Lung (tissue), 12 donors: ENCODE data around the gene PROCA1. TPM values are rescaled to one million over a fixed set of nuclear protein-coding genes. Genes with fewer than 3 reads are reported as not detected.

Experiments used
- ATAC-seq: fragments of 200-7000 bp; cut with Tn5 transposase; one replicate; pipeline ENCODE4 v1.9.1; 2020; ENCODE audit warnings: moderate number of reproducible peaks; ENCODE audit not compliant: insufficient read depth, low FRiP score
- DNase-seq, 3 donors: peaks; one replicate each; pipeline ENCODE4 v3.0.0-alpha.2; 2013 to 2017
- H3K27ac ChIP-seq, 2 donors: one replicate each; pipeline ENCODE4 v1.5.1; 2013; ENCODE audit warnings: mild to moderate bottlenecking in 2 of 2, moderate library complexity in 2 of 2, control low read depth in 1 of 2, inconsistent platforms in 1 of 2, low read depth in 1 of 2, low read length in 1 of 2
- H3K27me3 ChIP-seq, 3 donors: one replicate each; pipeline ENCODE4 v1.5.1; 2013; ENCODE audit warnings: low read length in 2 of 3; ENCODE audit not compliant: control insufficient read depth in 3 of 3, insufficient read depth in 3 of 3
- H3K36me3 ChIP-seq, 4 donors: one replicate each; pipeline ENCODE4 v1.5.1; 2013; ENCODE audit warnings: low read length in 4 of 4, mild to moderate bottlenecking in 1 of 4, moderate library complexity in 1 of 4; ENCODE audit not compliant: control insufficient read depth in 4 of 4, insufficient read depth in 4 of 4
- H3K4me1 ChIP-seq, 5 donors: one replicate each; pipeline ENCODE4 v1.5.1; 2013; ENCODE audit warnings: low read length in 5 of 5, mild to moderate bottlenecking in 2 of 5, moderate library complexity in 1 of 5; ENCODE audit not compliant: control insufficient read depth in 5 of 5, insufficient read depth in 5 of 5
- H3K4me3 ChIP-seq: one replicate; pipeline ENCODE4 v1.5.1; 2013; ENCODE audit warnings: mild to moderate bottlenecking, control low read depth, moderate library complexity
- H3K9ac ChIP-seq, 2 donors: one replicate each; pipeline ENCODE4 v1.5.1; 2013; ENCODE audit warnings: low read length in 2 of 2, control low read depth in 1 of 2; ENCODE audit not compliant: insufficient read depth in 1 of 2
- H3K9me3 ChIP-seq, 4 donors: one replicate each; pipeline ENCODE4 v1.5.1; 2013; ENCODE audit warnings: low read length in 3 of 4, mild to moderate bottlenecking in 1 of 4, moderate library complexity in 1 of 4; ENCODE audit not compliant: control insufficient read depth in 4 of 4, insufficient read depth in 3 of 4
- CTCF ChIP-seq: IDR thresholded peaks from 2 replicates; pipeline ENCODE4 v1.5.1; 2012; ENCODE audit warnings: mild to moderate bottlenecking; ENCODE audit errors: control extremely low read depth, extremely low read depth
- WGBS, 2 donors: extraction: QIAGEN DNeasy Blood & Tissue Kit; methylation state at CpG; one replicate each; pipeline ENCODE4 v1.1.7; 2013; 5-methylcytosine and 5-hydroxymethylcytosine counted together
- polyA plus RNA-seq, 2 donors: library from polyadenylated mRNA; stranded (reverse); fragments of 200-250 nt; gene quantifications; one replicate each; pipeline ENCODE4 v1.2.1, GENCODE V29; 2013
- total RNA-seq, 2 donors: library from RNA; depleted of rRNA in 1 of 2; stranded (reverse); fragments of >200 nt in 1 of 2; gene quantifications; one replicate each; pipeline ENCODE4 v1.2.1, GENCODE V29; 2014 to 2021
- donor health status: control.
- donor health status: control.
- donor health status: Bipolar disorder and iron deficiency.
- donor health status: healthy.
- donor health status: DM: yes; HTN: yes; CAD: no.

PROCA1 gene
- total and polyA plus RNA-seq, 4 donors, result 1.2 to 3.7 (median 2.7) TPM

GRCh38 chr17:28718333-28719020 lies 6.8 kb upstream of the PROCA1 start:
- WGBS, 2 donors, result 42 to 45% methylated on average over 18 of the region's 18 CpGs
- no peak overlapping the region for H3K4me3 ChIP-seq
- ATAC-seq (no peak), DNase-seq (peak; percentile 85 to 90 (median 90))
- H3K36me3 ChIP-seq, result peaks cover 7 to 44% (median 31%) of the 10 kb centered on the region in 4 donors
- no peaks in the 10 kb centered on the region for H3K9me3 ChIP-seq
- no peak for TF ChIP-seq CTCF
- peak overlapping the region; percentile 79 for H3K27ac ChIP-seq
- no peaks in the 10 kb centered on the region for H3K27me3 ChIP-seq
- H3K9ac ChIP-seq, result peak overlapping the region in 1 of 2 donors; percentile 43
- H3K4me1 ChIP-seq, result peaks cover 0 to 55% (median 7%) of the 10 kb centered on the region in 5 donors

GRCh38 chr17:28717578-28718332 lies 6.1 kb upstream of the PROCA1 start, which contains the start of gene RAB34:
RAB34 (minus strand) TSS chr17:28717868; CDS start chr17:28717266, 602 bp downstream.
- Histone ChIP-seq H3K4me1 (peaks cover 0 to 55% (median 7%) of the 10 kb centered on the region in 5 donors), H3K4me3 (peak within 1 kb of the TSS; percentile 49), H3K27me3 (no peaks in the 10 kb centered on the region), H3K36me3 (peaks cover 0 to 46% (median 25%) of the 10 kb centered on the region in 4 donors), H3K27ac (peak within 1 kb of the TSS; percentile 63 to 79), H3K9ac (peak within 1 kb of the TSS; percentile 73 to 89), H3K9me3 (no peaks in the 10 kb centered on the region)
- ATAC-seq, result peak; percentile 48
- DNase-seq, result peak; percentile 96 to 98 (median 96)
- 4 to 8% methylated on average over 58 to 60 of the region's 60 CpGs for WGBS, 2 donors
- TF ChIP-seq CTCF, result no peak

- H3K27ac ChIP-seq, result peak overlapping the region; percentile 63 to 68
- no peaks in the 10 kb centered on the region for H3K9me3 ChIP-seq
- H3K4me3 ChIP-seq, result peak overlapping the region; percentile 49
- no peaks in the 10 kb centered on the region for H3K27me3 ChIP-seq
- 13 to 26% methylated on average over 63 of the region's 63 CpGs for WGBS, 2 donors
- TF ChIP-seq CTCF, result no peak
- peaks cover 0 to 46% (median 19%) of the 10 kb centered on the region in 4 donors for H3K36me3 ChIP-seq
- peak overlapping the region; percentile 73 to 89 for H3K9ac ChIP-seq
- ATAC-seq, result no peak
- peak; percentile 73 to 75 (median 74) for DNase-seq
- peaks cover 0 to 56% (median 7%) of the 10 kb centered on the region in 5 donors for H3K4me1 ChIP-seq
These were observed 5.3 kb upstream of the PROCA1 start for GRCh38 chr17:28716740-28717577.
